Activated naive CD8-positive, alpha-beta T cell treated with anti-CD3 and anti-CD28 coated beads, Interleukin-2, amount 50 U/mL, for 16 hours (primary cell): ENCODE results near the gene ZC3H11A.

Source experiments
- DNase-seq: peaks from one replicate; pipeline ENCODE4 v3.0.0-alpha.2; 2020; ENCODE audit warnings: low read depth, low spot score

ZC3H11A gene

DNA sequence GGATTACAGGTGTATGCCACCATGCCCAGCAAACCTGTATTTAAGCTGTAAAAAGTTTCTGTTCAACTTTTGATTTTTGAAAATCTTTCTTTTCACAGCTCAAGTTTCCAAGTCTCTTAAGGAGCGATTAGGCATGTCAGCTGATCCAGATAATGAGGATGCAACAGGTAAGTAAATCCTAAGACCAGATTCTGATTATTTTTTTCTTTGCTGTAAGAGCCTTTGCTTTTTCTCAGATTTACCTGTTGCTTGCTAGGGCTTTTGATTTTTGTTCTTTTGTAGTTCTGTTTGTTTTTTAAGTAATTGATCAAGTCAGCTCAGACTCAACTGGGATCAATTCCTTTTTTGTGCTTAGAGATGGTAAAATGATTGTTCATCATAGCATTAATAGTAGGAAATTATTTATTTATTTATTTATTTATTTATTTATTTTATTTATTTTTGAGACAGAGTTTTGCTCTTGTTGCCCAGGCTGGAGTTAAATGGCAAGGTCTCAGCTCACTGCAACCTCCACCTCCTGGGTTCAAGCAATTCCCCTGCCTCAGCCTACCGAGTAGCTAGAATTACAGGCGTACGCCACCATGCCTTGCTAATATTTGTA lies 44.9 kb downstream of the ZC3H11A start:
- no peak for DNase-seq

DNA sequence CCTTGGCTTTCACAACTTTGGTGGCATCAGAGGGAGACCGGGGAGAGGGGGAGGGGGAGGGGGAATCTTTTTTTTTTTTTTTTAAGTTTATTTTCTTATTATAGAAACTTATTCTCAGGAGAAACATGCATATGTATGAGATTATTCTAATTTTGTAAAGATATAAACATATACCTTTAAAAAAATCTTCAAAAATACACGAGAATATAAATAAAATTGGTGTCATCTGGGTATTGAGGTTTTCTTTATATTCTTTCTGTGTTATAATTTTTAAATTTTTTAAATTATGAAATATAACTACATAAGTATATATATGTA lies 47.1 kb downstream of the ZC3H11A start:
- DNase-seq, result no peak

DNA sequence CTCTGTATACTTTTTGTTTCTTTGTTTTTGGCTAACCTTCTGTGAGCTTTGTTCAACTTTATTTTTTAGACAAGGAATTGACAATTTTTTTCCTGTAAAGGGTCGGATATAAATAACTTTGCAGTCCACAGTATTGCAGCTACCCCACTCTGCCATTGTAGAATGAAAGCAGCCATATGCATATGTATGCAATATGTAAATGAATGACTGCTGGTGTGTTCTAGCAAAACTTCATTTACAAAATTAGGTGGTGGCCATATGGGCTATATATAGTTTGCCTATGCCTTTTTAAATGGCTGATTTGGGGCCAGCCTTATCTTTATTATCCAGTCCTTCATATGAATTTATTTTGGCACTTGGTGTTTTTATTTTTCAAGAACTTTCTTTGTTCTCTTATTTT lies 48.0 kb downstream of the ZC3H11A start:
- no peak for DNase-seq
